GM12864 (cell line): Measurements from ENCODE around the gene ROR1.

ENCODE experiments used
- DNase-seq: peaks from one replicate; pipeline ENCODE4 v3.0.0-alpha.2; 2011; ENCODE audit warnings: low read depth
- H3K4me3 ChIP-seq: 2 replicates; pipeline ENCODE4 v1.5.1; 2011; ENCODE audit warnings: mild to moderate bottlenecking, low read depth, low read length, control low read depth
- TF ChIP-seq, protein P1 (sequence below): IDR thresholded peaks from 2 replicates; pipeline ENCODE4 v1.5.1; 2011; ENCODE audit warnings: low read depth, mild to moderate bottlenecking, moderate library complexity, low read length, control low read depth, inconsistent platforms; ENCODE audit errors: missing control alignments

ROR1 gene

DNA sequence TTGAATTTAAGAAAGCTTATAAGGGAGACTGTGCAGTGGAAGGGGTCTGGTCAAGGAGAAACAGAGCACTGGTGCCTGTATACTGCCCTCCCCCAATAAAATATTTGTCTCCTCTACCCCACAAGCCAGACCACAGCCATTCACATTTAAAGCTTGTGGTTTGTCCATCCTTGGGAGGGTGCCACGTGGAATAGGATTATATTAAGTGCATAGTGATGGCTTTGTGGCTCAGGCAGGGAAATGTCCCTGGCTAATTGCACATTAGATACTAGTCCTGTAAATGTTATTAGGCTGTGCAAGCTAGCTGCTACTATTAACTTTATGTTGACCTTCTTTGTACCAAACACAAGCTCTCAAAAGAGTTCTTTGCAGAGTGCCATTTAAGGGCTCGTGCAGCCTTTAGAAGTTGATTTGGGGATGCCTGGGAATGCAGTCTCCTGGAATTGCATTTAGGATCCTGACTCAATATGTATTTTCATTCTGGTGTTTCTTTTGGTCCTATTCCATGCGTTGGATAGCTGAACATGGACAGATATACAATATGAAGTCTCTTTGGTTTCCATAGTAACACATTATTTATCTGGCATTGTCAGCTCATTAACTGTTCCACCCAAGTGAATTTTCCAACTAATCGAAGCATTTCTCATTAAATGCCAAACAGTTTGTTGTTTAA is 210.6 kb downstream of the ROR1 start:
- TF ChIP-seq, protein P1, sequence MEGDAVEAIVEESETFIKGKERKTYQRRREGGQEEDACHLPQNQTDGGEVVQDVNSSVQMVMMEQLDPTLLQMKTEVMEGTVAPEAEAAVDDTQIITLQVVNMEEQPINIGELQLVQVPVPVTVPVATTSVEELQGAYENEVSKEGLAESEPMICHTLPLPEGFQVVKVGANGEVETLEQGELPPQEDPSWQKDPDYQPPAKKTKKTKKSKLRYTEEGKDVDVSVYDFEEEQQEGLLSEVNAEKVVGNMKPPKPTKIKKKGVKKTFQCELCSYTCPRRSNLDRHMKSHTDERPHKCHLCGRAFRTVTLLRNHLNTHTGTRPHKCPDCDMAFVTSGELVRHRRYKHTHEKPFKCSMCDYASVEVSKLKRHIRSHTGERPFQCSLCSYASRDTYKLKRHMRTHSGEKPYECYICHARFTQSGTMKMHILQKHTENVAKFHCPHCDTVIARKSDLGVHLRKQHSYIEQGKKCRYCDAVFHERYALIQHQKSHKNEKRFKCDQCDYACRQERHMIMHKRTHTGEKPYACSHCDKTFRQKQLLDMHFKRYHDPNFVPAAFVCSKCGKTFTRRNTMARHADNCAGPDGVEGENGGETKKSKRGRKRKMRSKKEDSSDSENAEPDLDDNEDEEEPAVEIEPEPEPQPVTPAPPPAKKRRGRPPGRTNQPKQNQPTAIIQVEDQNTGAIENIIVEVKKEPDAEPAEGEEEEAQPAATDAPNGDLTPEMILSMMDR: no peak
- no peak overlapping the region for H3K4me3 ChIP-seq
- no peak for DNase-seq

DNA sequence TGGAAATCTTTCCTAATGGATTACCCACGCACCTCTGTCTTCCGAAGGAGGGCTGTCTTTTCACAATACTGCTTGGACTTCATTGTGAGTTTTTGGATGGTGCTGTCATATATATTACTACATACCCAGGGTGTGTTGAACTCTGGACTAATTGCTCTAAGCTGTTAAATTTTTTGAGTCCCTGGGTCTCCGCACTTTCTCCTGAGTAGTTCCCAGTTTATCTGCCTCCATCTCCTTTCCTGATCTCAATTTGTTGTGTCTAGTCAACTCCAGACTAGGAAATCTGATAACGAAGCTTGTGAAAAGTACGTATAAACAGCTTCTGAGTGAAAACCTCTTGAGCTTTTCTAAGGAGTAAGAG is 211.1 kb downstream of the ROR1 start:
- H3K4me3 ChIP-seq: no peak overlapping the region
- no peak for DNase-seq
- TF ChIP-seq, protein P1: no peak

DNA sequence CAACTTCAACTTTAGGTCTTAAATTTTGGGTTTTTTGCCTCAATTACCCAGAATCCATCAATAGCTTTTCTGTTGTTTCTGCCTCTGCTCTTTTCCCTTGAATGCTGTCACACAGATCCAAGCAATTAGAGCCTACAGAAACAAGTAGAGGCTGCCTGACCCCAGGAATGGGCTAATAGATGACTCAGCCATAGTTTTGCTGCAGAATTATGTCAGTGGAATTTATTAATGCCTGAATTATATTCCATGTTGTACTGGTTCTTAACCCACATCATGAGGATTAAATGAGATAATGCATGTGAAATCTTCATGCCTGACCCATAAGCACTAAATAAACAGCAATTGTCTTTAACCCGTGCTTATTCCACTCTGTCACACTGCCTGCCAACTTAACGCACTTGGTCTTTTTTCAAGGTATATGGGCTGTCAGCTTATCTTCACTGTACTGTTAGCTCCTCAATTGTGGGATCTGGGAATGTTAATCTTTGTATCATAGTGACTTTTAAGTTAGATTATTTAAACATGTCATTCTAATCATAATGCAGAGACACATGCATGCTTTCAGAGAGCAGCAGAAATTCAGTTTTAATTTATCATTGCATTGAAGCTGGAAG is 213.3 kb downstream of the ROR1 start:
- TF ChIP-seq, protein P1: no peak
- H3K4me3 ChIP-seq: no peak overlapping the region
- DNase-seq: no peak

DNA sequence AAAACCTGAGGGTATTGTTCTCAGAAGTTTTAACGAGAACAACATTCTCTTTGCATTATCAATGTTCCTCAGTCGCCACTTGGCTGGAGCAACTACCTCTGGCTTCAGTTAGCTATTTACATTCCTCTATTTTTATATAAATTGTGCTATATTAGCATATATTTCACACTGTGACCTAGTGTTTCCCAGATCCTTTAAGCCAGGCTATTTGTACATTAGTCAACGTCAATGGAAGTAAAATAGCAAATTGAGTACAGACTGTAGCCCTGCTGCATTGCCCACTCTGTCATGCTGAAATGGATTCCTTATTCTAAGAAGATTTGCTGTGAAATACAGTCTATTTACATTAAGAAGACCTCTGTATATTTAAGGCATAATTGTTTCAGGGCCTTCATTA is 213.8 kb downstream of the ROR1 start:
- H3K4me3 ChIP-seq: no peak overlapping the region
- no peak for DNase-seq
- TF ChIP-seq, protein P1: no peak

DNA sequence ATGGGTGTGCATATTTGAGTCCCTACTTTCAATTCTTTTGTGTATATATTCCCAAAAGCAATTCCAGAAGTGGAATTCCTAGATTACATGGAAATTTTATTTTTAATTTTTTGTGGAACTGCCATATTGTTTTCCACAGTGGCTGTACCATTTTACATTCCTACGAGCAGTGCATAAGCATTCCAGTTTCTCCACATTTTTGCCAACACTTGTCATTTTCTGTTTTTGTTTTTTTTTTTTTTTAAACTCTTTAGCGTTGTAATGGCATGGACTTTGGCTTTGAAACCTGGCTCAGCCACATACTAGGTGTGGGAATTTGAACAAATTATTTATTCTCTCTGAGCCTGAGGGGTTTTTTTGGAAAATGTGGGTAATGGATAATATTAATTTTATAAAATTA is 215.1 kb downstream of the ROR1 start:
- TF ChIP-seq, protein P1: no peak
- no peak for DNase-seq
- no peak overlapping the region for H3K4me3 ChIP-seq

DNA sequence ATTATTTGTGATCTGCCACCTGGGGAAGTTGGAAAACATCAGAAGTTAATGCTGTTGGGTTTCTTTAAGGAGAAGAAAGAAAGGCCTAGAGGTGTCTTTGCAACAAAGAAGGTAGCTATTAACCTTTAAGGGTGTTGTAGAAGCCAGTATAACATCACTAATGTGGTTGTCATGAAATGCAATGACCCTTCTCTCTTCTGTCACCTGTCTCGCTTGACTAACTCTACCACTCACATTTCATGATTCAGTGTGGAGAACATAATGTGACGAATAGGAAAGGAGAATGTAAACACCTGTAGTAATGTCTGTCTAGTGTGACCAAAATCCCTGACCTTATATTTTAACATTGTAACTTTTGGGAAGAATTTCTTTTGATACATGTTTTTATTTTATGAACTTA is 217.9 kb downstream of the ROR1 start:
- TF ChIP-seq, protein P1: no peak
- H3K4me3 ChIP-seq: no peak overlapping the region
- DNase-seq: no peak

DNA sequence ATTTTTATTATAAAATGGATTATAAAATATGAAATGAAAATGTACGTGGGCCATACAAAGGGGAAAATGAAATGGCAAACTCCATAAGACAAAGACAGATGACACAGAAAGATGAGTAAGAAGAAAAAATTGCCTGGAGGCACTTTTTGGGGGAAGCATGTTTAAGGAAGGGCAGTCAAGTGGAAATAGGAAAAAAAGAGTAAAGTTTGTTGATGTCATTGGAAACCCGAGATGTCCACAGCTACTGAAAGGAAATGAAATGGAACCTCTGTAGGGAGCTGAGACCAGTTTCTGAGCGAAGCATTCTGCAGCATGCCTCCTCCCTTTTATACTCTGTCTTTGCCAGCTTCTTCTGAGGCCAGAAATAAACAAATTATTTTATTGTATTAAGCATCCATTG is 226.2 kb downstream of the ROR1 start:
- no peak for DNase-seq
- TF ChIP-seq, protein P1: no peak
- no peak overlapping the region for H3K4me3 ChIP-seq
